SK-N-SH (cell line): ENCODE measurements around the gene PCDHA13. TPM values are rescaled to one million over a fixed set of nuclear protein-coding genes. Genes with fewer than 3 reads are reported as not detected.
A peak's percentile ranks its signal among the peaks of the same experiment; 100 is the strongest.

Source experiments
- CTCF ChIA-PET: fragments of 300-600, 350-600 bp; formaldehyde crosslinking; extraction: SDS; loops from one replicate; lab custom pipeline; 2021; lab: Yijun Ruan, JAX
- POLR2A ChIA-PET: fragments of 350-600 bp; sonication (Branson Sonifier 250); formaldehyde crosslinking; extraction: SDS; loops from one replicate; lab custom pipeline; 2020; ENCODE audit warnings: antibody characterized with exemption, inconsistent platforms; lab: Yijun Ruan, JAX
- DNase-seq: peaks from one replicate; pipeline ENCODE4 v3.0.0; 2012
- H2AFZ ChIP-seq: fragments of 200-600 bp; sonication (generic); 2 replicates; pipeline ENCODE4 v1.8.1; 2016; ENCODE audit warnings: antibody characterized with exemption, mild to moderate bottlenecking, low read depth
- H3F3A ChIP-seq: fragments of 200-600 bp; sonication (generic); replicated peaks from 2 replicates; pipeline ENCODE3; 2016; ENCODE audit warnings: antibody characterized with exemption, mild to moderate bottlenecking; ENCODE audit not compliant: insufficient read depth
- H3K27ac ChIP-seq, 2 experiments: fragments of 200-500 bp in 1 of 2; fragments of 200-600 bp in 1 of 2; sonication (Bioruptor generic) in 1 of 2; sonication (generic), shearing (Covaris generic) in 1 of 2; 2 replicates each; pipeline versions ENCODE4 v1.5.1 to v1.6.1; 2014 to 2016; ENCODE audit warnings: low read depth in 2 of 2, inconsistent platforms in 1 of 2, low read length in 1 of 2, mild to moderate bottlenecking in 1 of 2, mixed read lengths in 1 of 2
- H3K27me3 ChIP-seq: fragments of 200-600 bp; sonication (generic), shearing (Covaris generic); 2 replicates; pipeline ENCODE4 v1.6.1; 2016; ENCODE audit warnings: mixed run types; ENCODE audit not compliant: insufficient read depth
- H3K36me3 ChIP-seq, 2 experiments: fragments of 200-500 bp in 1 of 2; fragments of 200-600 bp in 1 of 2; sonication (Bioruptor generic) in 1 of 2; sonication (generic) in 1 of 2; replicated peaks in 1 of 2; 2 replicates each; pipeline versions ENCODE3 to v1.5.1; 2014 to 2016; ENCODE audit warnings: low read length in 1 of 2, mild to moderate bottlenecking in 1 of 2; ENCODE audit not compliant: insufficient read depth in 2 of 2, control insufficient read depth in 1 of 2
- H3K4me1 ChIP-seq, 2 experiments: fragments of 200-500 bp in 1 of 2; fragments of 200-600 bp in 1 of 2; sonication (Bioruptor generic) in 1 of 2; sonication (generic), shearing (Covaris generic) in 1 of 2; 2 replicates each; pipeline versions ENCODE4 v1.5.1 to v1.6.1; 2014 to 2016; ENCODE audit warnings: low read depth in 1 of 2, low read length in 1 of 2, mixed run types in 1 of 2; ENCODE audit not compliant: insufficient read depth in 2 of 2, control insufficient read depth in 1 of 2
- H3K4me2 ChIP-seq: fragments of 200-600 bp; sonication (generic), shearing (Covaris generic); 2 replicates; pipeline ENCODE4 v1.6.1; 2017; ENCODE audit warnings: mixed run types
- H3K4me3 ChIP-seq, 2 experiments: fragments of 200-500 bp in 1 of 2; fragments of 200-600 bp in 1 of 2; sonication (Bioruptor generic) in 1 of 2; sonication (generic), shearing (Covaris generic) in 1 of 2; 2 replicates each; pipeline versions ENCODE4 v1.5.1 to v1.8.1; 2014 to 2016; ENCODE audit warnings: low read depth in 2 of 2, inconsistent platforms in 1 of 2, low read length in 1 of 2, mild to moderate bottlenecking in 1 of 2, mixed read lengths in 1 of 2, moderate library complexity in 1 of 2
- H3K79me2 ChIP-seq: fragments of 200-600 bp; sonication (generic); 2 replicates; pipeline ENCODE4 v1.8.1; 2017; ENCODE audit warnings: mild to moderate bottlenecking; ENCODE audit not compliant: insufficient read depth
- H3K9ac ChIP-seq: fragments of 200-600 bp; sonication (generic); 2 replicates; pipeline ENCODE4 v1.6.1; 2017; ENCODE audit warnings: mixed run types
- H3K9me2 ChIP-seq: fragments of 200-600 bp; sonication (generic); 2 replicates; pipeline ENCODE4 v1.6.1; 2017; ENCODE audit warnings: mixed run types
- H3K9me3 ChIP-seq: fragments of 200-600 bp; sonication (generic); 2 replicates; pipeline ENCODE4 v1.6.1; 2017; ENCODE audit warnings: mixed run types, mild to moderate bottlenecking, moderate library complexity
- H4K20me1 ChIP-seq: fragments of 200-600 bp; sonication (generic); 2 replicates; pipeline ENCODE4 v1.6.1; 2017; ENCODE audit warnings: mild to moderate bottlenecking, mixed run types; ENCODE audit not compliant: insufficient read depth
- CHD2 ChIP-seq: fragments of 150-350 bp; IDR thresholded peaks from 2 replicates; pipeline ENCODE4 v1.6.1; 2018; ENCODE audit warnings: low read length; ENCODE audit not compliant: partially characterized antibody
- CTCF ChIP-seq: fragments of 200-600 bp; sonication (generic); IDR thresholded peaks from 2 replicates; pipeline ENCODE4 v1.6.1; 2017; ENCODE audit warnings: antibody characterized with exemption, mild to moderate bottlenecking, moderate library complexity
- FOSL2 ChIP-seq: IDR thresholded peaks from 2 replicates; pipeline ENCODE4 v1.4.0; 2012; ENCODE audit warnings: low read depth, mild to moderate bottlenecking, moderate library complexity, borderline replicate concordance
- FOXJ3 ChIP-seq: sonication (generic); formaldehyde crosslinking; IDR thresholded peaks from 2 replicates; pipeline ENCODE4 v1.5.1; 2020; ENCODE audit warnings: mild to moderate bottlenecking, missing genetic modification reagents
- GATA2 ChIP-seq: sonication (generic); formaldehyde crosslinking; IDR thresholded peaks from 2 replicates; pipeline ENCODE4 v1.5.0; 2020; ENCODE audit warnings: mild to moderate bottlenecking, missing genetic modification reagents
- JUND ChIP-seq: IDR thresholded peaks from 2 replicates; pipeline ENCODE4 v1.4.0; 2012
- MAX ChIP-seq: IDR thresholded peaks from 2 replicates; pipeline ENCODE4 v1.4.0; 2012; ENCODE audit warnings: low read depth
- MEF2A ChIP-seq: IDR thresholded peaks from 2 replicates; pipeline ENCODE4 v1.4.0; 2012; ENCODE audit warnings: low read depth, borderline replicate concordance
- MXI1 ChIP-seq: IDR thresholded peaks from 2 replicates; pipeline ENCODE4 v1.6.1; 2012; ENCODE audit warnings: mild to moderate bottlenecking, low read depth, low read length, improper control_type of control experiment
- RAD21 ChIP-seq: IDR thresholded peaks from 2 replicates; pipeline ENCODE4 v1.6.1; 2012; ENCODE audit warnings: mild to moderate bottlenecking, low read length
- RFX5 ChIP-seq: IDR thresholded peaks from 2 replicates; pipeline ENCODE4 v1.6.1; 2012; ENCODE audit warnings: mild to moderate bottlenecking, improper control_type of control experiment, low read length
- SMC3 ChIP-seq: IDR thresholded peaks from 2 replicates; pipeline ENCODE4 v1.6.1; 2012; ENCODE audit warnings: low read depth, low read length, improper control_type of control experiment
- TAF1 ChIP-seq: IDR thresholded peaks from 2 replicates; pipeline ENCODE4 v1.6.1; 2012; ENCODE audit warnings: low read depth, mild to moderate bottlenecking, low read length, moderate library complexity, borderline replicate concordance
- TCF12 ChIP-seq: IDR thresholded peaks from 2 replicates; pipeline ENCODE4 v1.4.0; 2012
- TEAD4 ChIP-seq: IDR thresholded peaks from 2 replicates; pipeline ENCODE4 v1.4.0; 2012; ENCODE audit warnings: mild to moderate bottlenecking, borderline replicate concordance; ENCODE audit not compliant: insufficient read depth
- USF1 ChIP-seq: IDR thresholded peaks from 2 replicates; pipeline ENCODE4 v1.4.0; 2012; ENCODE audit warnings: low read depth, borderline replicate concordance
- ZBTB33 ChIP-seq: IDR thresholded peaks from 2 replicates; pipeline ENCODE4 v1.4.0; 2012; ENCODE audit warnings: low read depth, borderline replicate concordance
- WGBS: methylation state at CpG from one replicate; pipeline ENCODE4 v1.1.6; 2017; ENCODE audit warnings: low lambda C conversion rate; 5-methylcytosine and 5-hydroxymethylcytosine counted together
- polyA plus RNA-seq, 3 experiments: library from polyadenylated mRNA; depleted of rRNA; stranded (reverse); fragments of >200 nt; gene quantifications; 2 replicates each; pipeline ENCODE4 v1.2.3, GENCODE V29; 2012

PCDHA13 gene
- polyA plus RNA-seq, 1 of the 3 experiments (the other 2 are of a cell fraction): not detected

- 9% methylated on average over 22 of the region's 74 CpGs for WGBS
- TF ChIP-seq CTCF: peak; percentile 70
- peak; percentile 53 for TF ChIP-seq CHD2
- TF ChIP-seq SMC3: peak; percentile 72
- TF ChIP-seq FOXJ3 (CRISPR knock-in tag): peak; percentile 60; the same call in 1 of the 2 replicates
- 0 out of 2 replicates have a peak, but pooled peaks have one; percentile 21 for TF ChIP-seq MAX
- peak; percentile 56 for TF ChIP-seq GATA2 (CRISPR knock-in tag)
- no peak for TF ChIP-seq TEAD4
- TF ChIP-seq RAD21: peak; percentile 79
- no peak; the same call in 1 of the 2 replicates for TF ChIP-seq TCF12
- Histone ChIP-seq H3K27me3 (no peaks in the 10 kb centered on the region), H3K36me3 (no peaks in the 10 kb centered on the region), H3K9ac (no peak overlapping the region), H3K79me2 (no peaks in the 10 kb centered on the region), H3K4me2 (peak overlapping the region; percentile 81), H2AFZ (peak overlapping the region; percentile 84; the same call in 1 of the 2 replicates), H3K9me2 (no peaks in the 10 kb centered on the region), H4K20me1 (no peaks in the 10 kb centered on the region), H3K4me1 (peaks cover 0 to 7% of the 10 kb centered on the region in 2 experiments; a peak in 2 of 4 replicates), H3K27ac (peak overlapping the region in 1 of 2 experiments; percentile 79; a peak in 2 of 4 replicates), H3K4me3 (peak overlapping the region; percentile 54 to 62), H3K9me3 (no peaks in the 10 kb centered on the region), H3F3A (no peaks in the 10 kb centered on the region)
- POLR2A ChIA-PET: interaction anchor here (0.9 to 2.8 kb wide), 8 partner anchors 9 to 120 kb away, joined by 3 to 54 read pairs (median 6); partner anchors contain the start of genes PCDHA8 and PCDHAC2
- DNase-seq: peak; percentile 95
- CTCF ChIA-PET: interaction anchor here (0.5 to 5.0 kb wide), 50 partner anchors 10 to 630 kb away, joined by 3 to 194 read pairs (median 6); partner anchors contain the start of genes PCDHA10, PCDHA12, PCDHA4 and PCDHA5
Measured at GRCh38 chr5:140926443-140927227, 44.7 kb downstream of the PCDHA13 start.

GRCh38 chr5:140927228-140927573 is 45.3 kb downstream of the PCDHA13 start:
- no peaks in the 10 kb centered on the region for H4K20me1 ChIP-seq
- CTCF ChIA-PET: interaction anchor here (0.9 to 5.0 kb wide), 25 partner anchors 9 to 120 kb away, joined by 3 to 194 read pairs (median 10); partner anchors contain the start of genes PCDHA12, PCDHA4, PCDHA8 and PCDHAC2
- WGBS: 88% methylated on average over 23 of the region's 26 CpGs
- H3K9me2 ChIP-seq: no peaks in the 10 kb centered on the region
- POLR2A ChIA-PET: interaction anchor here (2.0 to 2.8 kb wide), 3 partner anchors 39 to 113 kb away, joined by 14 to 54 read pairs (median 19); partner anchors contain the start of gene PCDHAC2
- H3K9ac ChIP-seq: no peak overlapping the region
- H3K9me3 ChIP-seq: no peaks in the 10 kb centered on the region
- H3K4me1 ChIP-seq: peaks cover 0 to 7% of the 10 kb centered on the region in 2 experiments; a peak in 2 of 4 replicates
- no peaks in the 10 kb centered on the region for H3K36me3 ChIP-seq
- no peaks in the 10 kb centered on the region for H3K27me3 ChIP-seq
- H3K4me3 ChIP-seq: peak overlapping the region; percentile 54 to 62
- no peak overlapping the region for H2AFZ ChIP-seq
- no peaks in the 10 kb centered on the region for H3K79me2 ChIP-seq
- no peak overlapping the region for H3K27ac ChIP-seq
- DNase-seq: no peak
- peak overlapping the region; percentile 81 for H3K4me2 ChIP-seq
- no peaks in the 10 kb centered on the region for H3F3A ChIP-seq
- no peak for TF ChIP-seq MXI1
- TF ChIP-seq USF1: no peak
- no peak for TF ChIP-seq FOSL2
- TF ChIP-seq RFX5: no peak
- no peak for TF ChIP-seq JUND
- no peak for TF ChIP-seq TEAD4
- TF ChIP-seq ZBTB33: no peak
- no peak for TF ChIP-seq TAF1
- no peak for TF ChIP-seq CTCF
- TF ChIP-seq MEF2A: no peak
- no peak for TF ChIP-seq MAX
